Duodenal mucosa (tissue), 2 donors: ENCODE data around the gene HMGXB4.
"Not testable (repeated sequence)": the region's sequence is repeated elsewhere in the genome, so short reads cannot be mapped to it uniquely, and the experiment has no call there.

Source experiments
- H3K27ac ChIP-seq: one replicate; pipeline ENCODE4 v1.7.0; 2013; ENCODE audit warnings: low read depth, low read length
- H3K27me3 ChIP-seq, 2 donors: one replicate each; pipeline ENCODE4 v1.7.0; 2013; ENCODE audit warnings: low read length in 2 of 2, control low read depth in 1 of 2; ENCODE audit not compliant: insufficient read depth in 2 of 2, control insufficient read depth in 1 of 2
- H3K36me3 ChIP-seq, 2 donors: one replicate each; pipeline ENCODE4 v1.7.0; 2013; ENCODE audit warnings: low read length in 2 of 2, control low read depth in 1 of 2; ENCODE audit not compliant: insufficient read depth in 2 of 2, control insufficient read depth in 1 of 2
- H3K4me1 ChIP-seq, 2 donors: one replicate each; pipeline ENCODE4 v1.7.0; 2013; ENCODE audit warnings: low read length in 2 of 2, control low read depth in 1 of 2; ENCODE audit not compliant: insufficient read depth in 2 of 2, control insufficient read depth in 1 of 2
- H3K4me3 ChIP-seq, 2 donors: one replicate each; pipeline ENCODE4 v1.7.0; 2013; ENCODE audit warnings: low read length in 2 of 2, low read depth in 1 of 2
- H3K9ac ChIP-seq, 2 donors: one replicate each; pipeline ENCODE4 v1.7.0; 2013; ENCODE audit warnings: low read length in 2 of 2, low read depth in 1 of 2
- H3K9me3 ChIP-seq, 2 donors: one replicate each; pipeline ENCODE4 v1.7.0; 2013; ENCODE audit warnings: low read length in 2 of 2, control low read depth in 1 of 2; ENCODE audit not compliant: control insufficient read depth in 1 of 2

HMGXB4 gene

GRCh38 chr22:35220221-35220620 lies 37.1 kb upstream of the HMGXB4 start:
- H3K9me3 ChIP-seq = no peaks in the 10 kb centered on the region
- H3K27me3 ChIP-seq = no peaks in the 10 kb centered on the region
- H3K4me3 ChIP-seq = no peak overlapping the region
- H3K36me3 ChIP-seq = no peaks in the 10 kb centered on the region
- no peaks in the 10 kb centered on the region for H3K4me1 ChIP-seq
- H3K9ac ChIP-seq = no peak overlapping the region
- H3K27ac ChIP-seq = no peak overlapping the region

DNA sequence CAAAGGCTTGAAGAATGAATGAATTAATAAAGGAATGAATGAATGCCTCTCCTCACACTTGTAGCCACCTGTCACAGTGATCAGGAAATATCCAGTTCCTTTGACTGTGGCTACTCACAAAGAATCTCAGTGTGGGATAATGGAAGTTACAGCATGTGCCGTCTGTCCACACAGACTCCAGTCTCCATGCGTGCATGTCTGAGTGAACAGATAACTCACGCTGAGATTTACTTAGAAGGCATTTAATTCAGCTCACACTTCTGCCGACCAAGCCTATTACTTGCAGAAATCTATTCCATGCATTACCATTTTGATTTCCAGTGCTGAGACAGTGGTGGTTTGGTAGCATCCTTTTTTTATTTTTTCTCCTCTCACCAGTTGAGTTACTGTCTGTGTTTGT lies 32.3 kb upstream of the HMGXB4 start:
- H3K4me1 ChIP-seq = no peaks in the 10 kb centered on the region
- no peak overlapping the region for H3K27ac ChIP-seq
- no peak overlapping the region for H3K9ac ChIP-seq
- peaks cover 0 to 5% of the 10 kb centered on the region in 2 donors for H3K27me3 ChIP-seq
- no peaks in the 10 kb centered on the region for H3K36me3 ChIP-seq
- no peak overlapping the region for H3K4me3 ChIP-seq
- H3K9me3 ChIP-seq = no peaks in the 10 kb centered on the region

- no peaks in the 10 kb centered on the region for H3K36me3 ChIP-seq
- no peaks in the 10 kb centered on the region for H3K9me3 ChIP-seq
- H3K27me3 ChIP-seq = peaks cover 0 to 8% of the 10 kb centered on the region in 2 donors
- H3K4me1 ChIP-seq = peaks cover 0 to 3% of the 10 kb centered on the region in 2 donors
- H3K27ac ChIP-seq = no peak overlapping the region
- no peak overlapping the region for H3K4me3 ChIP-seq
- H3K9ac ChIP-seq = no peak overlapping the region
Measured at GRCh38 chr22:35226958-35227647, 30.2 kb upstream of the HMGXB4 start.

GRCh38 chr22:35229865-35230264 lies 27.4 kb upstream of the HMGXB4 start:
- H3K9me3 ChIP-seq = no peaks in the 10 kb centered on the region
- H3K4me3 ChIP-seq = no peak overlapping the region
- H3K4me1 ChIP-seq = peaks cover 0 to 3% of the 10 kb centered on the region in 2 donors
- H3K36me3 ChIP-seq = no peaks in the 10 kb centered on the region
- peaks cover 5 to 13% of the 10 kb centered on the region in 2 donors for H3K27me3 ChIP-seq
- no peak overlapping the region for H3K27ac ChIP-seq
- no peak overlapping the region for H3K9ac ChIP-seq

- peaks cover 0 to 3% of the 10 kb centered on the region in 2 donors for H3K4me1 ChIP-seq
- H3K9ac ChIP-seq = no peak overlapping the region
- H3K27ac ChIP-seq = no peak overlapping the region
- no peaks in the 10 kb centered on the region for H3K9me3 ChIP-seq
- H3K36me3 ChIP-seq = no peaks in the 10 kb centered on the region
- H3K27me3 ChIP-seq = peaks cover 5 to 13% of the 10 kb centered on the region in 2 donors
- H3K4me3 ChIP-seq = no peak overlapping the region
Measured at GRCh38 chr22:35230417-35230816, 26.9 kb upstream of the HMGXB4 start.

DNA sequence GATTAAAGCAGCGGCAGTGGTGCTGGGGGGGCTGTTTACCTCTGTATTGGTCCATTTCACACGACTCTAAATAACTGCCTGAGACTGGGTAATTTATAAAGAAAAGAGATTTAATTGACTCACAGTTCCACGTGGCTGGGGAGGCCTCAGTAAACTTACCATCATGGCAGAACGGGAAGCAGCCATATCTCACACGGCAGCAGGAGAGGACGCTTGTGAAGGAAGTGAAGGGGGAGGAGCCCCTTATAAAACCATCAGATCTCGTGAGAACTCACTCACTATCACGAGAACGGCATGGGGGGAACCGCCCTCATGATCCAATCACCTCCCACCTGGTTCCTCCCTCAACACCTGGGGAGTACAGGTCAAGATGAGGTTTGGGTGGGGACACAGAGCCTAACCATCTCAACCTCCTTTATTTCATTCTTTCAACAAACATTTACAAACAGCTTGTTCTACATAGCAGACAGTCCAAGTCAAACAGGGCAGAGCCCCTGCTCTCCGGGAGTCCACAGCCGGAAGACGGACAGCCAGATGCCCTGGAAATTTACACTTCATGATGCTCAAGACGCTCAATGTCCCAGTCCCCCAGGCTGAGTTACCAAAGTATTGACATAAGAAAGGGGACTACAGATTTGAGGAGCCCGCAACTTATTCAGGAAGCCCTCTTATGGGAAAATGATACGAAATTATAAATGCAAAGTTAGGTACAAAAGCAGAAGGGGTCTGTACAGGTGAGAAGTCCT lies 26.3 kb upstream of the HMGXB4 start:
- no peak overlapping the region for H3K27ac ChIP-seq

GRCh38 chr22:35231585-35232084 lies 25.7 kb upstream of the HMGXB4 start:
- no peak overlapping the region for H3K27ac ChIP-seq

More for the DNA sequence above, 26.3 kb upstream of the HMGXB4 start:
- Histone ChIP-seq H3K27me3 (peaks cover 5 to 13% of the 10 kb centered on the region in 2 donors), H3K4me3 (no peak overlapping the region), H3K4me1 (peaks cover 0 to 3% of the 10 kb centered on the region in 2 donors), H3K9ac (no peak overlapping the region), H3K9me3 (no peaks in the 10 kb centered on the region), H3K36me3 (no peaks in the 10 kb centered on the region)

GRCh38 chr22:35238749-35239148 lies 18.5 kb upstream of the HMGXB4 start:
- not testable (repeated sequence) for H3K9me3 ChIP-seq, H3K27ac ChIP-seq

More at GRCh38 chr22:35231585-35232084, 25.7 kb upstream of the HMGXB4 start:
- H3K9me3 ChIP-seq = no peaks in the 10 kb centered on the region
- no peaks in the 10 kb centered on the region for H3K36me3 ChIP-seq
- no peak overlapping the region for H3K9ac ChIP-seq
- peak overlapping the region in 1 of 2 donors; percentile 17 for H3K4me3 ChIP-seq
- peaks cover 0 to 3% of the 10 kb centered on the region in 2 donors for H3K4me1 ChIP-seq
- peaks cover 5 to 13% of the 10 kb centered on the region in 2 donors for H3K27me3 ChIP-seq

DNA sequence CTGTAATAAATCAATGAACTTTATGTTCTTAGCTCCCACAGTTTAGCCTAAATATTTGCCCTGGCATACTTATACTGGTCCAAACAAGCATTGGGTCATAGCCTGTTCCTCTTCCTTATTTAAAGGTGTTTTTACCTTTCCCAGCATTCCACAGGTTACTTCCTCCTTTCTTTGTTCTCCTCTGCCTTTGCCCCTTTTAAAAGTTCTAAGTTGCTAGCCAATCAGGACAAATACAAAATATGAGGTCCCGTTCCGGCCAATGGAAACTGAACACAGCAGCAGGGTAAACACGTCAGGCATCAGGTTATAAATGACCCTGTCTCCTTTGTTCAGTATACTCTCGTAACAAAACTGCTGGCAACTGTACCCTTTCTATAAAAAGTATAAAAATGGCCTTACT lies 12.8 kb upstream of the HMGXB4 start:
- not testable (repeated sequence) for H3K9ac ChIP-seq, H3K36me3 ChIP-seq, H3K9me3 ChIP-seq, H3K4me3 ChIP-seq, H3K27ac ChIP-seq, H3K4me1 ChIP-seq, H3K27me3 ChIP-seq

More at GRCh38 chr22:35238749-35239148, 18.5 kb upstream of the HMGXB4 start:
- not testable (repeated sequence) for H3K9ac ChIP-seq, H3K27me3 ChIP-seq, H3K4me3 ChIP-seq, H3K36me3 ChIP-seq, H3K4me1 ChIP-seq

- Histone ChIP-seq H3K4me1 (no peaks in the 10 kb centered on the region), H3K9ac (no peak overlapping the region), H3K27me3 (peaks cover 0 to 3% of the 10 kb centered on the region in 2 donors), H3K4me3 (no peak overlapping the region), H3K36me3 (no peaks in the 10 kb centered on the region), H3K9me3 (no peaks in the 10 kb centered on the region), H3K27ac (no peak overlapping the region)
Measured at GRCh38 chr22:35250156-35250555, 7.1 kb upstream of the HMGXB4 start.
